ENCODE results near the gene SELENOV. TPM values are rescaled to one million over a fixed set of nuclear protein-coding genes. Genes with fewer than 3 reads are reported as not detected.

The SELENOV gene
- total RNA-seq, 1 donor from 2014 or later: not detected

DNA sequence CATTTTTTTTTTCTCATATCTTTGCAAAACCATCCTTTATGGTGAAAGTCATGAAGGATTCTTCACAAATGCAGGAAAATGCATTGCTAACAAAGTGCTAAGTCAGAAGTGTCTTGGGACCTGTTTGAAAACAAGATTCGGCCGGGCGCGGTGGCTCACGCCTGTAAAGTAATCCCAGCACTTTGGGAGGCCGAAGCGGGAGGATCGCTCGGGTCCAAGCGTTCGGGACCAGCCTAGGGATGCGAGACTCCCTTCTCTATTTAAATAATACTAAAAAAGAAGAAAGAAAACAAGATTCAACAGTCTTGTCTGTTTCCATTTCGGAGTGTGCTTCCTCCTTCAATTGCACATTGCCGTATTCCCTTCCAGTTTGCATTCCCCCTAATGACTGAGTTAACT lies 16.9 kb downstream of the SELENOV start:
- Histone ChIP-seq H3K4me1 (peaks cover 6 to 11% of the 10 kb centered on the region in 2 donors), H3K36me3 (no peaks in the 10 kb centered on the region), H3K4me3 (peak overlapping the region; percentile 86 to 91), H3K9me3 (no peaks in the 10 kb centered on the region), H3K27me3 (no peaks in the 10 kb centered on the region), H3K27ac (peak overlapping the region; percentile 74 to 84)
- TF ChIP-seq, protein P1, sequence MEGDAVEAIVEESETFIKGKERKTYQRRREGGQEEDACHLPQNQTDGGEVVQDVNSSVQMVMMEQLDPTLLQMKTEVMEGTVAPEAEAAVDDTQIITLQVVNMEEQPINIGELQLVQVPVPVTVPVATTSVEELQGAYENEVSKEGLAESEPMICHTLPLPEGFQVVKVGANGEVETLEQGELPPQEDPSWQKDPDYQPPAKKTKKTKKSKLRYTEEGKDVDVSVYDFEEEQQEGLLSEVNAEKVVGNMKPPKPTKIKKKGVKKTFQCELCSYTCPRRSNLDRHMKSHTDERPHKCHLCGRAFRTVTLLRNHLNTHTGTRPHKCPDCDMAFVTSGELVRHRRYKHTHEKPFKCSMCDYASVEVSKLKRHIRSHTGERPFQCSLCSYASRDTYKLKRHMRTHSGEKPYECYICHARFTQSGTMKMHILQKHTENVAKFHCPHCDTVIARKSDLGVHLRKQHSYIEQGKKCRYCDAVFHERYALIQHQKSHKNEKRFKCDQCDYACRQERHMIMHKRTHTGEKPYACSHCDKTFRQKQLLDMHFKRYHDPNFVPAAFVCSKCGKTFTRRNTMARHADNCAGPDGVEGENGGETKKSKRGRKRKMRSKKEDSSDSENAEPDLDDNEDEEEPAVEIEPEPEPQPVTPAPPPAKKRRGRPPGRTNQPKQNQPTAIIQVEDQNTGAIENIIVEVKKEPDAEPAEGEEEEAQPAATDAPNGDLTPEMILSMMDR (IDR thresholded peaks at IDR 0.05): no peak
- intact Hi-C loops (cut with DNase I): loop anchor here (1.0 to 10.0 kb wide), 8 partner anchors 52 to 463 kb away; partner anchors contain the start of genes FBL, MED29, PAF1 and SAMD4B
- DNase-seq (ENCODE audit: low spot score in 2 of 2): no peak

DNA sequence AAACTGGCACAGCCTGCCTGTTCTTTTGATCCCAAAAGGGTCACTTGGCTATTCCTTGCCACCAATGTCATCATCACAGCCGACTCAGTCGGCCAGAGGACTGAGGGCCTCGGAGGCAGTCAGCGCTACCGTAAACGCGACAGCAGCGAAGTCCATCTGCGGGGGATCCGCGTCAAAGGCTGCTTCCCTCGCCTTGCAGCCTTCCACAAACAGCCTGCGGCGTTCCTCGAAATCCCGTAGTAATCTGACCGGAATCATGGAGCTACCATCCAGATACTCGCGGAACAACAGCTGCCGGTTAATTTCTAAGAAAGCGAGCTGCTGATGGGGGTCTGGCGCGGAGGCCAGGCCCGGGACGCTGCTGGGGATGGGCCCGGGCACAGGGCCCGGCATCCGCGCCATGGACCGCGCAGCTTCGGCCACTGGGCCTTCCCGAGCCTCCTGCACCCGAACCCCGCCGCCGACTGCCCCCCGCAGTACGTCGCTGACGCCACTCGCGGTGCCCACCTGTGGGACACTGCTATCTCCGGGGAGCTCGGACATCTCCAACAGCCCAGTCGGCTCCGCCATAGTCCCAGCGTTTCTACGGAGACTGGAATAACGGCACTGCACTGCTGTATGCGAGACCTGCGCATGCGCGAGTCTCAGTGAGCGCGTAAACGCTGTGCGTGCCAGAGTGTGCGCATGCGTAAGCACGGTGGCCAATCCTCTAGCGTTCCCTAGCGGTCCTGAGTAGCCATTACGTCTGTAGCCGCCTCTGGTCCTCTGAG lies 17.5 kb downstream of the SELENOV start, which contains the start of gene EID2B:
Gene EID2B (minus strand): TSS at position 620 of the 770 bp plus-strand sequence. CDS start 50 bp downstream, at position 570.
- Histone ChIP-seq H3K4me1 (peaks cover 6 to 11% of the 10 kb centered on the region in 2 donors), H3K27me3 (no peaks in the 10 kb centered on the region), H3K4me3 (peak within 1 kb of the TSS; percentile 86 to 91), H3K36me3 (no peaks in the 10 kb centered on the region), H3K9me3 (no peaks in the 10 kb centered on the region), H3K27ac (peak within 1 kb of the TSS; percentile 74 to 84)
- TF ChIP-seq, protein P1 (IDR thresholded peaks at IDR 0.05): peak; percentile 96 to 99 (median 97)
- DNase-seq (ENCODE audit: low spot score in 2 of 2): peak; percentile 76 to 97
- intact Hi-C loops (cut with DNase I): loop anchor here (1.0 to 10.0 kb wide), 8 partner anchors 52 to 462 kb away; partner anchors contain the start of genes FBL, MED29, PAF1 and SAMD4B

DNA sequence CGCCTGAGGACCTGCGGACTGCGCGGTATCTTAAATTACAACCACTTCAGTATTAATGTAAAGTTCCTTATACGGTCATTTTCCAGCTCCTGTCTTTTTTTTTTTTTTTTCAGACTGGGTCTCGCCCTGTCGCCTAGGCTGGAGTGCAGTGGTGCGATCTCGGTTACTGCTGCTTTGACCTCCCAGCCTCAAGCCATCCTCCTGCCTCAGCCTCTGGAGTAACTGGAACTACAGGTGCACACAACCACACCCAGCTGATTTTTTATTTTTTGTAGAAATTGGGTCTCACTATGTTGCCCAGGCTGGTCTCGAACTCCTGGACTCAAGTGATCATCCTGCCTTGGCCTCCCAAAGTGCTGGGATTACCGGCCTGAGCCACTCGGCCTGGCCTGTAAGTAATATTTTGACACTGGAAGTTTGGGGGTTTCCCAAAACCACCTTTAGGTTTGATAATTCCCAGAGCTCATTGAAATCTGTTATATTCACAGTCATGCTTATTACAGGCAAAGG lies 18.1 kb downstream of the SELENOV start:
- Histone ChIP-seq H3K36me3 (no peaks in the 10 kb centered on the region), H3K27me3 (no peaks in the 10 kb centered on the region), H3K27ac (no peak overlapping the region), H3K9me3 (no peaks in the 10 kb centered on the region), H3K4me3 (peak overlapping the region in 1 of 2 donors; percentile 91), H3K4me1 (peaks cover 6 to 16% of the 10 kb centered on the region in 2 donors)
- intact Hi-C loops (cut with DNase I): loop anchor here (2.0 to 10.0 kb wide), 4 partner anchors 142 to 462 kb away; partner anchors contain the start of genes FBL, MED29, PAF1 and SAMD4B
- no peak for DNase-seq (ENCODE audit: low spot score in 2 of 2)
- TF ChIP-seq, protein P1 (IDR thresholded peaks at IDR 0.05): no peak

DNA sequence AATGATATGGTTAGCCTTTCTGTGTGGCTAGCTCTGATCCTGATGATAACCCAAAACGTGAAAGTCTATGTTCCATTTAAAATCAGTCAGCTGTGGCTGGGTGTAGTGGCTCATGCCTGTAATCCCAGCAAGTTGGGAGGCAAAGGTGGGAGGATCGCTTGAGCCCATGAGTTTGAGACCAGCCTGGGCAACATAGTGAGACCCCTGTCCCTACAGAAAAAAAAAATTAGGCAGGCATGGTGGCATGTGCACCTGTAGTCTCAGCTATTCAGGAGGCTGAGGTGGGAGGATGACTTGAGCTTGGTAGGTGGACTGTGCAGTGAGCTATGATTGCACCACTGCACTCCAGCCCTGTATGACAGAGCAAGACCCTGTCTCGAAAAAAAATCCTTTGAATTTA lies 18.9 kb downstream of the SELENOV start:
- intact Hi-C loops (cut with DNase I): loop anchor here (2.0 to 10.0 kb wide), 4 partner anchors 143 to 461 kb away; partner anchors contain the start of genes FBL, MED29, PAF1 and SAMD4B
- Histone ChIP-seq H3K27me3 (no peaks in the 10 kb centered on the region), H3K9me3 (no peaks in the 10 kb centered on the region), H3K4me3 (no peak overlapping the region), H3K36me3 (no peaks in the 10 kb centered on the region), H3K4me1 (peaks cover 7 to 22% of the 10 kb centered on the region in 2 donors), H3K27ac (no peak overlapping the region)
- TF ChIP-seq, protein P1 (IDR thresholded peaks at IDR 0.05): no peak
- no peak for DNase-seq (ENCODE audit: low spot score in 2 of 2)

DNA sequence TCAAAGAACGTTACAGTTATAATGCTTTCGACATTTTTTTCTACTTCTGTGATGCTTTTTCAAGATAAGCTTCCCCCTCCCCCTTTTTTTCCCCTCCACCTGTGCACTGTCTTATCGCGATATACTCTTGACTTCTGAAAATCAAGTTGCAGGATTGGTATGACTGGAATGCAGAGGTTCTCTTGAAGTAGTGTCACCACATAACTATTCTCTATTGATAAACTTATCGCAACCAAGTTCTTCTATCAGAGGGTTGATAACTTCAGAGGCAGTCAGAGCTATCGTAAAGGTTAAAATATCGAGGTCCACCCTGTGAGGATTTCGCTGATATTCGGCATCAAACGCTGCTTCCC lies 24.2 kb downstream of the SELENOV start:
- Histone ChIP-seq H3K4me1 (peaks cover 5 to 16% of the 10 kb centered on the region in 2 donors), H3K36me3 (no peaks in the 10 kb centered on the region), H3K4me3 (peak overlapping the region; percentile 77 to 95), H3K9me3 (no peaks in the 10 kb centered on the region), H3K27ac (peak overlapping the region; percentile 95 to 96), H3K27me3 (no peaks in the 10 kb centered on the region)
- intact Hi-C loops (cut with DNase I): loop anchor here (10.0 kb wide), 1 partner anchor 456 kb away; the partner anchor contains the start of gene ZNF546
- TF ChIP-seq, protein P1 (IDR thresholded peaks at IDR 0.05): no peak
- no peak for DNase-seq (ENCODE audit: low spot score in 2 of 2)
